GM12875 (cell line): ENCODE results near the gene SH2D3C.

Source experiments
- H3K4me3 ChIP-seq: one replicate; pipeline ENCODE4 v1.5.1; 2011; ENCODE audit warnings: low read depth, low read length, control low read depth
- TF ChIP-seq, protein P1 (sequence below): IDR thresholded peaks from 2 replicates; pipeline ENCODE4 v1.5.1; 2011; ENCODE audit warnings: low read depth, mild to moderate bottlenecking, control low read depth, inconsistent platforms, low read length, moderate library complexity, borderline replicate concordance; ENCODE audit not compliant: insufficient read depth

Gene SH2D3C

GRCh38 chr9:127769101-127769500 is 9.4 kb downstream of the SH2D3C start:
- H3K4me3 ChIP-seq: no peak overlapping the region
- TF ChIP-seq, protein P1, sequence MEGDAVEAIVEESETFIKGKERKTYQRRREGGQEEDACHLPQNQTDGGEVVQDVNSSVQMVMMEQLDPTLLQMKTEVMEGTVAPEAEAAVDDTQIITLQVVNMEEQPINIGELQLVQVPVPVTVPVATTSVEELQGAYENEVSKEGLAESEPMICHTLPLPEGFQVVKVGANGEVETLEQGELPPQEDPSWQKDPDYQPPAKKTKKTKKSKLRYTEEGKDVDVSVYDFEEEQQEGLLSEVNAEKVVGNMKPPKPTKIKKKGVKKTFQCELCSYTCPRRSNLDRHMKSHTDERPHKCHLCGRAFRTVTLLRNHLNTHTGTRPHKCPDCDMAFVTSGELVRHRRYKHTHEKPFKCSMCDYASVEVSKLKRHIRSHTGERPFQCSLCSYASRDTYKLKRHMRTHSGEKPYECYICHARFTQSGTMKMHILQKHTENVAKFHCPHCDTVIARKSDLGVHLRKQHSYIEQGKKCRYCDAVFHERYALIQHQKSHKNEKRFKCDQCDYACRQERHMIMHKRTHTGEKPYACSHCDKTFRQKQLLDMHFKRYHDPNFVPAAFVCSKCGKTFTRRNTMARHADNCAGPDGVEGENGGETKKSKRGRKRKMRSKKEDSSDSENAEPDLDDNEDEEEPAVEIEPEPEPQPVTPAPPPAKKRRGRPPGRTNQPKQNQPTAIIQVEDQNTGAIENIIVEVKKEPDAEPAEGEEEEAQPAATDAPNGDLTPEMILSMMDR: no peak

DNA sequence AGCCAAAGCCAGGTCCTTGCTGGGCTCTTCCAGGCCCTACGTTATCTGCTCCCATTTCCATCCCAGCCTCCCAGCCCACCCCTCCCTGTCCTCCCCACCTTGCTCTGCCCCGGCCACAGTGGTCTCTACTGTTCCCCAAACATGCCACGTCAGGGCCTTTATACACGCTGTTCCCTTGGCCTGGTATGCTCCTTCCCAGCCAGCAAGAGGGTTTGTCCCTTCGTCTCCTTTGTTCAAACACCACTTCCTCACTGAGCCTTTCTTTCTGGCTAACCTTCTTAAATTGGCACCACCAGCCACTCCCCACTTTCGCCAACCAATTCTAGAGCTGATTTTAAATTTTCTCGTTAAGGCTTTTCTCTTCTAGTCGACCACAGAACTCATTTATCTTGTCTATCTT is 9.8 kb downstream of the SH2D3C start:
- no peak overlapping the region for H3K4me3 ChIP-seq
- TF ChIP-seq, protein P1: no peak

DNA sequence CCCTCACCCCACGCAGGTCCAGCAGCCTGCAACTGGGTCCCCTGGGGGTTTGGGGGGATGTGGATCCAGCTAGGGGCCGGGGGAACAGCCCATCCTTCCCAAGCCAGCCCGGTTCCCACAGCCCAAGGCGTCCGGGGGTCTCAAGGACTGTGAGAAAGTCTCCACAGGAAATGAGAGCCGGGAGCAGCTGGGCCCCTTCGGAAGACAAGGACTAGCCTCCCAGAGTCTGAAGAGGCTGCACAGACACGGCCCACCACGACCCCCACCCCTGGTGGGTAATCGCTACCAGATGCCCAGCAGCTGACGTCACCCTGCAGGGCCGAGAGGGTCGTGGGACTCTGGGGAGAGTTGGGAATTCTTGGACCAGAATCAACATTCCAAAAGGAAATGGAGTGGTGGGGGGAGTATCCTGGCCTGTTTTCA is 10.5 kb downstream of the SH2D3C start:
- TF ChIP-seq, protein P1: no peak
- H3K4me3 ChIP-seq: no peak overlapping the region

DNA sequence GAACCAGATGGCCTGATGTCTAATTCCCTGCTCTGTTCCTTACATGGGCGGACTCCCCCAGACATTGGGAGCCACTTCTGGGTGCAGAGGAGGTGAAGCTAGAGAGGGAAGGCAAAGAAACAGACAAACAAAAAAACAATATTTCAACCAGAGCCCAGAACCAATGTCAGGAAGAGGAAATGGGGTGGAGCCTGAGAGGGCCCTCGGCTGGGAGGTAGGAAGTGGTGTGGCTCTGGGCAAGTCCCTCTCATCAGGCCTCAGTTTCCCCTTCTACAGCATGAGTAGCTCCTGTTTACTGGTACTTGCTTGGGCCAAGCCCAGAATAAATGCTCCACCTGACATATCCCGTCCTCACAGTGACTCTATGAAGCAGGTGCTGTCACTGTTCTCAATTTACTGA is 11.1 kb downstream of the SH2D3C start:
- TF ChIP-seq, protein P1: no peak

GRCh38 chr9:127765418-127765817 is 13.0 kb downstream of the SH2D3C start:
- TF ChIP-seq, protein P1: no peak
- no peak overlapping the region for H3K4me3 ChIP-seq

More for the DNA sequence above, 11.1 kb downstream of the SH2D3C start:
- H3K4me3 ChIP-seq: no peak overlapping the region

DNA sequence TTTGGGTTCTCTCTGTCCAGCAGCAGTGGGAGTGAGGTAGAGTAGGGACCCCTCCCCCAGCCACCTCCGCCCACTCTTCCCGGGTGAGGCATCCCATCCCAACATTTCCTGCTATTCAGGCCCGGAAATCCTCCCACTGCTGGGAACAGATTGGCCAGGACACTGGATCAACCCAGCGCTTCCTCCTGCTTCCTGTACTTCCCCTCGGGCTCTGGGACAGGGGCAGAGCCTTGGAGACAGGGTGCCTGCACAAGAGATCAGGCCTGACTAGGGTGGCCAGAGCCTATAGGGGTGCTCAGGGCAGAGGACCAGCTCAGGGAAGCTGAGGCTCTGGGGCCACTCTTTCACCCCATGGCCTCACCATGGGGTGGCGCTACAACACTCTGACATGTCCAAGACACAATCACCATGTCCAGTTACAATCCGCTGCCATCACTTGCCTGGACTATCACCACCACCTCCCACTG is 14.5 kb downstream of the SH2D3C start:
- H3K4me3 ChIP-seq: no peak overlapping the region
- TF ChIP-seq, protein P1: peak; percentile 53

DNA sequence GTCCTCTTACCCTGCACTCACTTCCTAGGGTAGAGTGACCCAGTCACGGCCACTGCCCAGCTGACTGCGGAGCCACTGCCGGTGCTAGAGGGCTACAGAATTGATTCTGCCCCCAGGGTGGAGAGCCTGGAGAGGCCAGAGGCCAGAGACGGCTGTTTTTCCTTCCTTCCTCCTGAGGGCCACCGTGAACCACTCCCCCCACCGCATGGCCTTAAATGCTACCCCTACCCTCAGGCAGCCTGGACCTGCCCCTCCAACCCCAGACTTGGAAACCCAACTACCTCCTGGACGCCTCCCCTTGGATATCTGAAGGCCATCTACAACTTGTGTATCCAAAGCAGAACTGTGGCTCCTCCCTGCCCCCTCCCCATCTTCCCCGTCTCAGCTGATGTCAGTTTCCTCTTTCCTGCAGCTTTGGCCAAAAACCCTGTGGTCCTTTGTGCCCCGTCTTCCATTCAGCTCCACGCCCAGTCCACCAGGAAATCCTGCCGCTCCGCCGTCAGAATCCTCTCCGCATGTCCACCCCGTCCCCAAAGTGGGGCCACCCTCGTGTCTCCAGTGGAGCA is 16.3 kb downstream of the SH2D3C start:
- no peak overlapping the region for H3K4me3 ChIP-seq
- TF ChIP-seq, protein P1: no peak
